NCI-H1048 (cell line): ENCODE results near the gene ROBO1.
"Not testable (repeated sequence)": the region's sequence is repeated elsewhere in the genome, so short reads cannot be mapped to it uniquely, and the experiment has no call there.

Experiments used
- DNase-seq: peaks from one replicate; lab custom pipeline; 2025; lab: John Stamatoyannopoulos, UW

The ROBO1 gene

DNA sequence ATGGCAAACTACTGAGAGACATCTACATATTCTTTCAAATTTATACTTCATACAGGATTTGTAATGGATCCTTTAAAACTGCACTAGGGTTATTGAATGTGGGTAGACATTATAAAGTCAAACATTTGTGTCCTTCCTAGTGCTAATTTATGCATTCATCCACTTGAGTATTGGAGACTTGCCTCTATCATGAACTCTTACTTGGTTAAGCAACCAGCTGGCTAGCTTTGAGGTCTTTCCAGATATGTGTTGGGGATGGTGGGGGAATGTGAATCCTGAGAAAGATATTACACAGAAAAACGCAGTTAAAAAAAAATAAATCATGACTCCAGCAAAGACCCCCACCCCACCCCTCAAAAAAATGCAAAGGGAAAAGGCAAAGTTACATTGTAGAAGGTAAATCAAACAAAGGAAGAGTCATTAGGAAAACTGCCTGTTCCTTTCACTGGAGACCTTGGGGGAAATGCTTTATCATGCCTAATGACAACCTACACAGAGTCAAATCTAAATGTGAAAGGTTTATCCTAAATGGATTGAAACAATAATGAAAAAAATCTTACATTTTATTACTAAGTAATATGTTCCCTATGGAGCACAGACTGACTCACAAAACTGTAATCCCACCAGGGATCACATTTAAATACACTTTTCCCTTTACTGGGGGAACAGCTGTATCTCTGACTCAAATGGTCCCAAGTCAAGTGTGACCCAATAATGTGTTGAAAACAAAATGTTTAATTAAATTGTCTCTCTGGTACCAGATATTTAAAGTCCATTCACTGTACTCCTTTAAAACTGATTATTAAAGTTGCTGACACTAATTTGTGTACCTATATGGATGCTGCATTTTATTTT, 522.3 kb downstream of the ROBO1 start:
- no peak for DNase-seq

DNA sequence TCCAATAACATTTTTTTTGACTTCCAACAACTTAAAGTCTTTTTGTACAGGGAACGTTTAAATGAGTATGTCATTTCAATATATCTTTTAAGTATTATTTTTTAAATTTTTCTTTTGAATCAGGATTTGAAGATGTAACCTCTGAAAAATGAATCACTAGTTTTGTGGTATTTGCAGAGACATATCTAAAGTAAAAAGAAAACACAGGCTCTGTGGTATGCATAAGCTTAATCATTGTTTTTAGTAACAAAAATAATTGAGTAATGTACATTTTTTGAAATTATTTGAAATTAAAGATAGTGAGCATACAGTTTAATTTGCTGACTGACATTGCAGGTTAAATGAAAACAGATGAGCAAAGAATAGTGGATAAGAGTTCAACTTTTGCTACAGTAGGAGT, 531.3 kb downstream of the ROBO1 start:
- DNase-seq: no peak

- DNase-seq: no peak
Measured at GRCh38 chr3:79233431-79234060, 534.3 kb downstream of the ROBO1 start.

- no peak for DNase-seq
Measured at GRCh38 chr3:79230266-79230665, 537.5 kb downstream of the ROBO1 start.

- no peak for DNase-seq
Measured at GRCh38 chr3:79217096-79217495, 550.7 kb downstream of the ROBO1 start.

DNA sequence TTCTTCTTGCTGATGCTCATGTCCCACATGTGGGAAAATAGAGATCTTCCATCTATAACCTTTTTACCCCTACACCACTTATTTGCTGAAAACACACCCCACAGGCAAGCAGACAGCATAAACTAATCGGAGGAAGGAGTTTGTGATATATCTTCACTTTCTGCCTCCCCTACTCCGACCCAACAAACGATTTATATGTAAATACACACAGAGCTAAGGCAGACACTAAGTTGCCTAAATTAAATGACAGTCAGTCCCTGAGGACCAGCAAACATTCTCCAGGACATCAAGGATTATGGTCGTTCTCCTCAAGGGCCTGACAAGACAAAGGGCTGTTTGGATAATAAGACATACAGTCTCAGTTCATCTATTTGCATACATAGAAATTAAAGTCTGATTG, 552.5 kb downstream of the ROBO1 start:
- DNase-seq: no peak

GRCh38 chr3:79211586-79212359, 556.0 kb downstream of the ROBO1 start:
- no peak for DNase-seq

DNA sequence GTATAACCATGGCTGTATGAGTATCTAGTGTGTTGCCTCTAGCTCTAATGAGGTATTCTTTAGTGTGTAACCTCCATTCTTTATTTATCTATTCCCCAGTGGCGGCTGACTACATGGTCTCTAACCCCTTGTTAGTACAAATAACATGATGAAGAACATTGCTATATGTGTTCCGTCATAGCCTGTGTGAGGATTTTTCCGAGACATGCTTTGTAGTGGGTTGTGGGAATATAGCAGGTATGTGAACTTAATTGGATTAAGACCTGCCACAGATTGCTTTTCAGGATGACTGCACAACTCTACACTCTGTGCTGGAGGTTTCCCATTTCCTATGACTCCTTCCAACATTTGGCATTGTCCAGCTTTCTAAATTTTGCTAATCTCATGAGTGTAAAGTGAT, 563.4 kb downstream of the ROBO1 start:
- no peak for DNase-seq

DNA sequence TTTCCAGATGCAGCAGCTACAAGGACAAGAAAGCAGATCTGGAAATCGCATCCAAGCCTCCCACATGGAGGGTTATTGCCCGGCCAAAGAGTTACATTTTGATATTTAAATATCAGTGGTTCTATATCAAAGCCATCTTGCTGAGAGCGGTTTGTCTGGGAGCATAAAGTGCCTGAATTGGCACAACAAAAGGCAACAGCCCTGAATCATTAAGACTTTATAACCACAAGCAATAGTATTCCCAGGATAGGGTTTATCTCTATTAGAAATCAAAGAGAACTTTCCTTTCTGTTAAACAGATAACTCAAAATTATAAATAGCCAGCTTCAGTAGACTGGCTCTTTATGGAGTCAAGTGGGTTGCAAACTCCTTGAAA, 564.7 kb downstream of the ROBO1 start:
- DNase-seq: no peak

DNA sequence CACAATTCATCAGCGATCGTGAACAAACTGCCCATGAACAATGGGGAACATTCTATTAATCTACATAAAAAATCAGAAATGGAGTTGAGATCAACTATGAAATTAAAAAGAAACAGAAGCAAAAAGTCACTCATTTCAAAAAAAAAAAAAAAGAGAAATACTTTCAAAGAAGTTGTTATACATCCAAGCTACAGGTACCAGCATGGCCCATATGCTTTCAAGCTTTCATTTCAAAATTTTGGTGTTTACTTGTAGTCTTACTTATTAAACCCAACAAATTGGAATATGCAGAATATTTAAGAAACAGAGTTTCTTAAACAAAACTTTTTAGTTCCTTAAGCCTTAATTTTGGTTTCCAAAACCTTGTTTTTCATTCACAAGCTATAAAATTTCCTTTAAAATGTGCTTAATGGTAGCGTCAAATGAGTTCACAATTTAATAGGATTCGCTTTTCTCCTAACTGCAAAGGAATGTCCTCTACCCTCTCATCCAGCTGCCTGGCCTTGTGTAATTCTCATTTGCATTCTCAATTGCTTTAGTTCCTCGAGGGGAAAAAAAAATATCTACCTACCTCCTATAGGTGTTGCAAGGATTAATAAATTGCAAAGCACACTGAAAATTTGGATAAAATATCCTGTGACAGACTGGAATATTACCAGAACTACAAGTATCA, 565.2 kb downstream of the ROBO1 start:
- peak; percentile 40 for DNase-seq

- DNase-seq: no peak
Measured at GRCh38 chr3:79200456-79200855, 567.3 kb downstream of the ROBO1 start.

GRCh38 chr3:79199966-79200365, 567.8 kb downstream of the ROBO1 start:
- no peak for DNase-seq

GRCh38 chr3:79187426-79187825, 580.4 kb downstream of the ROBO1 start:
- no peak for DNase-seq

DNA sequence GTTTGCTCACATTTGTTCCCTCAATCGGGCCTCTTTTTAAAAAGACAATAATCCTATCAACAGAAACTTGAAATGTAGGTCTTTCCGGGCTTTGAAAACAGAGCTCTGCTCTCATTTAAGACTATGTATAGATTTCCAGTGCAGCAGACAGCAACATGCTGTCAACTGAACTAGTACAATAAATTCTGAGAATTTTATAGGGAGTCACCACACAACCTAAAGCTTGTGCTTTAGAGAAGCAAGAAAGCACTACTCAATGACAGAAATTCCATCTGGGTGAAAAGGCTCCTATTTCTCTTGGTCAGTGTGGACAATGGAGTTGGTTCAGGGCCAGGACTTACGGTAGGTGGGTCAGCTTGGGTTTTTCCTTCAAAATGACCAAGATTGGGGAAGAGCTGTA, 583.5 kb downstream of the ROBO1 start:
- no peak for DNase-seq

GRCh38 chr3:79183496-79183895, 584.3 kb downstream of the ROBO1 start:
- DNase-seq: no peak

GRCh38 chr3:79178471-79179180, 589.2 kb downstream of the ROBO1 start:
- no peak for DNase-seq

DNA sequence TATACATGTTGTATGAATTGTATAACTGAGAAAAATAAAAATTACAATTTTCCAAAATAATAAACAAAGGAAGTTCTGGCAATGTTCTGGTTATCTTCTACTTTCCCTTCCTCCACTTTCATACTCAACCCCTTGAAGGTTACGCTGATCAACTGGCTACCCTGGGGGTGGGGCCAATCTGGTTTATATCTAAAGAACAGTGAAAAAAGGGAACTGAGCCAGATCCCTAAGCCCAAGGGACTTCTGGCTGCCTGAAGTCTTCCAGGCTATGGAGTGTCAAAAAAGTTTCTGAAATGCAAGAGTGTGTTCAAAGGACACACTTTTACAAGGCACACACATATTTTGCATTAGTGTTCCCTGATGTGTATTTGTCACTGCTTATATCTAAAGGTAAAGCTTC, 591.9 kb downstream of the ROBO1 start:
- DNase-seq: no peak

- not testable (repeated sequence) for DNase-seq
Measured at GRCh38 chr3:79173259-79173658, 594.5 kb downstream of the ROBO1 start.

DNA sequence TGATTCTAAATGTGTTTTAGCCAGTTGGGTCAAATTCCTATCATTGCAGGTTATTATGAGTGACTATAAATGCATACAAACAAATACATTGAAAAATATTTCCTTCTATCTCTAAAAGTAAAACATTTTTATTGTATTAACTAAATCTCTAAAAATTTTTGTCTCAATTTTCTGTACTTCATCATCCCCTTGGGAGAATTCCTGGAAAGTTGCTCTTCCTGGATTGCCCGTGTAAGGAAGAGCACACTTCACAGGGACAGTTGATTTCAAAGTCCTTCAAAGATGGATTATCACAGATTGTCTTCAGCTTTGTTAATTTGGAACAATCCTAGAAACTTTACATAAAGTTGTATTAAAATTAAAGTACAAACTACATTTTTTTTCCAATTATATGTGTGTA, 595.6 kb downstream of the ROBO1 start:
- no peak for DNase-seq

GRCh38 chr3:79170021-79170420, 597.8 kb downstream of the ROBO1 start:
- no peak for DNase-seq

DNA sequence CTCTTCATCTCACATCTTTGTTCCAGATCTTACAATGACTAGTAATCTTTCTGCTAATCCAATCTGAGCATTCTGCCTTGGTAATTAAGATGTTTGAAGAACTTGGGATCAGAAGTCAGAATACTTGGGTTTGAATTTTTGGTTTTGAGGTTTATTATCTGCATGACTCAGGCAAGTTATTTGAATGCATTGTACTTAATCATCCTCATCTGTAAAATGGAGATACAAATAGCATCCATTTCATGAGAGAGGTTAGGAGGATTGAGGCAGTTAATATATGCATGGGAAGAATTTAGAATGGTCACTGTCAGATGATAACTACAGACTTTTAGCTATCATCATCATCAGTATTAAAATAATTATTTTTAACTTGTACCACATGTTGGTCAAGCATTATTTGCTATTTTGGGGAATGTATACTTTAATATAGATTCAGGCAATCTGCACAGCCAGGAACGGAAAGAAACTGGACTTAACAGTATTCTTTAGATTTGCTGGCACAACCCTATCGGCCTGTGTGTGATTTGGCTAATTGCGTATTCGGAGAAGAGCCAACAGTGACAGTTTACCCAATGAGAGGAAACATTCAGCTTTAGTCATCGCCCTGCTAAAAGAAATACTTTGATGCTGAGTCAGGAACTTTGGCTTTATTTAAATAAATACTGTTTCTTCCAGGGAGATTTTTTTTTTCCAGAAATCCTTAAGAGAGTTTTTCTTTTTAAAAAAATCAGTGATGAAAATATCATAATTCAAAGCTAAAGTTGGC, 600.0 kb downstream of the ROBO1 start:
- DNase-seq: no peak
